ENCODE results near the gene PLD6.
A peak's percentile ranks its signal among the peaks of the same experiment; 100 is the strongest.

Gene PLD6

GRCh38 chr17:17227608-17228520 lies 21.7 kb upstream of the PLD6 start:
- DNase-seq (ENCODE audit: low spot score) = no peak

- no peak for DNase-seq (ENCODE audit: low spot score)
Measured at GRCh38 chr17:17226451-17227265, 20.5 kb upstream of the PLD6 start.

GRCh38 chr17:17225901-17226300 lies 19.8 kb upstream of the PLD6 start:
- no peak for DNase-seq (ENCODE audit: low spot score)

DNA sequence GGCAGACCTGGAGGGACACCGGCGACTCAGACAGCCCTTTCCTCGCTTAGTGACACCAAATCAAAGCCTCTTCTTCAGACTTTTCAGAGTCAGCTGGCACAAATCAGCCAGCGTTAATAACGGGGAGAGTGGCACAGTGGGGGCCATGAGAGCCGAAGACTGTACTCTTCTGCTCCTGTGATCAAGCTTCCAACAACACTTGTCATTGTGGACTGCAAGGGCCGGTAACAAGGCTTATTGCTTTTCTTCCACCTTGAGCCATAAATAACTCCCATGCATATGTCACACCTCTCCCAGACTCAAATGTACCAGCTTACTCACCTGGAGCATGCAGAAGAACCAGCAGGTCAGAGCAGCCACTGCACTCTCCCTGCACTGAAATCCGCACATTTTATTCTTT lies 18.0 kb upstream of the PLD6 start:
- no peak for DNase-seq (ENCODE audit: low spot score)

GRCh38 chr17:17223736-17224135 lies 17.6 kb upstream of the PLD6 start:
- DNase-seq (ENCODE audit: low spot score) = no peak

- no peak for DNase-seq (ENCODE audit: low spot score)
Measured at GRCh38 chr17:17221329-17221728, 15.2 kb upstream of the PLD6 start.

DNA sequence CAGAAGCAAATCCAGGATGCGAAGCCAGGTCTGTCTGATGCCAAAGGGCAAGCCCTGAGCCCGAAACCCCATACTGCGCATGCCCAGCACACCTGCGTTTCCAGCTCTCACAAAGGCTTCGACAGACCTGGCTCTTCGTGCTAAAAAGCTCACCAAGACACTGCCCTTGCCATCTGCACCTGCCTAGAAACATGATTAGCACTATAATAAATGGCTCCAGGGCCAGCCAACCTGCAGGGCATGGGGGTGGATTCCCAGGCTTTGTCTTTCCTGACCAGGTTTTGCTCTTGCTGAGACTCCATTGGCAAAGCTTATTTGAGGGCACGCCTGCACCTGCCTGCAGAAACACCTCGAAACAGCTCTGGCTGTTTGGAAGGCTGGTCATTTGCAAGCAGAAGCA lies 14.4 kb upstream of the PLD6 start:
- no peak for DNase-seq (ENCODE audit: low spot score)

GRCh38 chr17:17217995-17218394 lies 11.9 kb upstream of the PLD6 start:
- no peak for DNase-seq (ENCODE audit: low spot score)

- DNase-seq (ENCODE audit: low spot score) = no peak
Measured at GRCh38 chr17:17216776-17217175, 10.6 kb upstream of the PLD6 start.

GRCh38 chr17:17216236-17216635 lies 10.1 kb upstream of the PLD6 start:
- no peak for DNase-seq (ENCODE audit: low spot score)

DNA sequence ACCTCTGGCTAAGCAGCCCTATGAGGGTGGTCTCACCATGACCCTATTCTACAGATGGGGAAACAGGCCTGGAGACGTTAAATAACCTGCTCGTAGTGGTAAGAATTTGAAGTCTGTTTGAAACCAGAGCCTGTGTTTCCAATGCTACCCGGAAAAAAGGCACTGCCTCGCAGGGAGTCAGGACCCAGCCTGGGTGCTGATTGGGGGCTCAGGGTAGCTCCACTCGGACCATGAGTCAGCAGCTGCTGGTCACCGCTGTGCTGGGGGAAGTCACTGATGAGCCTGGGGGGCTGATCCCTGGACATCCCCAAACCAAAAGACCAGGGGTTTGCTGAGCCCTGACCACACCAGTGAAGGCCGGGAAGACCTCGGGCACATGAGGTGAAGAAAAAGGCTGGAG lies 9.4 kb upstream of the PLD6 start:
- no peak for DNase-seq (ENCODE audit: low spot score)

GRCh38 chr17:17214646-17215436 lies 8.7 kb upstream of the PLD6 start:
- DNase-seq (ENCODE audit: low spot score) = no peak

DNA sequence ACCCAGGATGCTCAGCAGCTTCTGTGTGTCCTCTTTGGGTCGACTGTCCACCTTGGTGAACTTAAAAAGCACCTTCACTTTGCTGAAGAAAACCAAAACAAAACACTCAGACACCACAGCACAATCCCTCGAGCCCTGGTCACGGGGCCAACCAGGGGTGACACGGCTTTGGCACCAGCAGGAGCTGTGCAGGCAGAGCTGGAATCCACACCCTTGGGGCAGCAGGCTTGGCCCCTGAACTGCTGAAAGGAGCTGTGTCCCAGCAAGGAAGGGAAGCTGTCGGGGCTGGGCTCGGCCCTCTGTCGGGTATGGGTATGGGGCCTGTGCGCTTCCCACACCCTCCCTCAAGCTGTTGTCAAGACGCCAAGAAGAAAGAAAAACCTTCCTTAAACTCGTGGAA lies 7.6 kb upstream of the PLD6 start:
- DNase-seq (ENCODE audit: low spot score) = no peak

DNA sequence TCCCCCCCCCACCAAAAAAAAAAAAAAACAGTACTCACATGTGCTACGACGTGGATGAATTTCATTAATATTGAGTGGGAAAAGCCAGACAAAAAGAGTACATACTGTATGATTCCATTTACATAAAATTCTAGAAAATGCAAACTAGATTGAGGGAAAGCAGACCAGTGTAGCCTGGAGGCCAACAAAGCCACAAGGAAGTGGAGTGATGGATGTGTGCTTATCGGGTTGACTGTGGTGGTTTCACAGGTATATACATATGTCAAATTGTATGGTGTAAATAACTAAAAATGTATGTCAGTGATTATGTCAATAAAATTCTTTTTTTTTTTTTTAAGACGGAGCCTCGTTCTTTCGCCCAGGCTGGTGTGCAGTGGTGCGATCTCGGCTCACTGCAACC lies 1.9 kb upstream of the PLD6 start:
- no peak for DNase-seq (ENCODE audit: low spot score)

GRCh38 chr17:17206913-17207335 lies 791 bp upstream of the PLD6 start:
- DNase-seq (ENCODE audit: low spot score) = no peak

- peak; percentile 54 for DNase-seq (ENCODE audit: low spot score)
Measured at GRCh38 chr17:17205368-17206123, 587 bp downstream of the PLD6 start.

DNA sequence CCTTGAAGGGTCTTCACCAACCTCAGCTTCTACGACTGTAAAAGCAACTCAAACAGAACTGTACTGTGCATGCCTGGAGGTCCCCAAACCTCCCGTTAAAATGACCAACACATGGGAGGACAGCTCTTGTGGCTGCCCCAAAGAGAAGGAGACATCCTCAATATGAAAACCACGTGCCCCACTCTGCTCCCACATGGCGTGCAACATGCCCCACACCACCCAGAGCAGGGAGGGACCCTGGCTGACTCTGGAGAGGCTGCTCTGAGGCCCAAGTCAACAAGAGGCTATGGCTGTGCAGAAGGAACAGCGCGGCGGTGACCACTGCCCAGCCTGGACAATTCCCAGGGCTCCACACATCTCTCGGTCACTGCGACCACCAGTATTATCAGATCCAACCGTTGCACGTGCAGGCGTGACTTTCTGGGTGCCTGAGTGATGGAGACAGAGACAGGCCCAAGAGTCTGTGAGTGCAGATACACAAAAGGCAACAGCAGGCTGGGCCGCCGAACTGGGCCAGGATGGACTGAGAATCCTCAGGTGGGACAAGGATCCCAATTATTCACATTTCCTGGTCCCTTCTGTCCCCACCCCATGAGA lies 1.4 kb downstream of the PLD6 start:
- no peak for DNase-seq (ENCODE audit: low spot score)

- no peak for DNase-seq (ENCODE audit: low spot score)
Measured at GRCh38 chr17:17204041-17204591, 2.0 kb downstream of the PLD6 start.

GRCh38 chr17:17203173-17203730 lies 2.9 kb downstream of the PLD6 start:
- DNase-seq (ENCODE audit: low spot score) = no peak

DNA sequence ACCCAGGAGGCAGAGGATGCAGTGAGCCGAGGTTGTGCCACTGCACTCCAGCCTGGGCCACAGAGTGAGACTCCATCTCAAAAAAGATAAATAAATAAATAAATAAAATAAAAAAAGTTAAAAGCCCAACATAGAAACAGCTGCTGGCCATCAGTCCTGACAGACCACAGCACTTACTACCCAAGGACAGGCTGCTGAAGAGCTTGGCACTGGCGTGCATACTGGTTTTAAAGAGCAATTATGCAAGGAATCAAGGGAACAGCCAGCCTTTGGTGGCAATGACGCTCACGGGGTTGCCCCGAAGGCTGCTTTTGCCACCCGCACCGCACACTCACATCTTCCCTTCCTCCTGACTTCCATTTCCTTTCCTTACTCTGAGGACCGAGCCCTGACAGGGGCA lies 4.2 kb downstream of the PLD6 start:
- no peak for DNase-seq (ENCODE audit: low spot score)

DNA sequence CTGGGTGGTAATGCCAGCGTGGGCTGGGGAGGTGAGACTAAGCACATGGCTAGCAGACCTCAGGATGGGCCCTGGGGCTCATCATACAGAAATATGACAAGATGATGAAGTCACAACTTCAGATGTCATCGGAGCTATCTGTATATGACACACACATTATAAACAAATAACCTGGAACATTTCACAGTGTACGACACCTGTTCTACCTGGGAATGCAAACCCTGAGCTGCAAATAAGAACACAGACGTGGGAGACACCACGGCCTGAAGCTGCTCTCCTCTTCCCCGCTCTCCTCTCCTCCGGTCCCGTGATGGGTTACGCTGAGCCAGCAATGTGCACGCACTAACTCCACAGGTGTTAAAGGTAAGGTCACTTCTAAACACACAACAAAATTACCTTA lies 4.9 kb downstream of the PLD6 start:
- no peak for DNase-seq (ENCODE audit: low spot score)

All from LoVo (cell line).